ENCODE data around the gene BBS2. TPM values are rescaled to one million over a fixed set of nuclear protein-coding genes. Genes with fewer than 3 reads are reported as not detected.

Gene BBS2
- total RNA-seq, 1 donor from 2014 or later = 25.5 TPM

DNA sequence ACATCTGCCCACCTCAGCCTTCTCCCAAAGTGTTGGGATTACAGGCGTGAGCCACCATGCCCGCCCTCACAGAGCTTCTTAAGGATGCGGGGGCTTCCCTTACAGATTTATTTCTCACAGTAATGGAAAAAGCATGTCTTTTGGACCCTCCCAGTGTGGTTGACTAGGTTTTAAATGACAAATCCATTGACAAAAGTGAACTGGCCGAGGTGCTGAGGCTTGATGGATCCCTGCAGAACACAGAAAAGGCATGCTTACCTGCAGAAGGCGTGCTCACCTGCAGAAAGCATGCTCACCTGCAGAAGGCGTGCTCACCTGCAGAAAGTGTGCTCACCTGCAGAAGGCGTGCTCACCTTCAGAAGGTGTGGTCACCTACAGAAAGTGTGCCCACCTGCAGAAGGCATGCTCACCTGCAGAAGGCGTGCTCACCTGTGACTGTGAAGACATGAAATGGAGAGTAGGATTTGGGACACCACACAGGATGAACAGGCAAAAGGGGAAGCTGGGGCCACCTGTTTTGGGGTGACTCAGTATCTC is 15.1 kb upstream of the BBS2 start:
- H3K27me3 Mint-ChIP-seq = peaks cover 32% of the 10 kb centered on the region
- H3K27ac Mint-ChIP-seq = no peak overlapping the region
- no peak overlapping the region for H3K4me3 Mint-ChIP-seq
- no peaks in the 10 kb centered on the region for H3K4me1 Mint-ChIP-seq
- TF ChIP-seq CTCF (IDR thresholded peaks at IDR 0.05) = no peak
- no peaks in the 10 kb centered on the region for H3K36me3 Mint-ChIP-seq (ENCODE audit: low read depth)
- CTCF ChIA-PET = no interaction called here
- no peaks in the 10 kb centered on the region for H3K9me3 Mint-ChIP-seq
- POLR2A ChIA-PET = no interaction called here
- intact Hi-C loops (cut with micrococcal nuclease) = no loop called here
- no peak for ATAC-seq (ENCODE audit: low read depth)
- DNase-seq = no peak

DNA sequence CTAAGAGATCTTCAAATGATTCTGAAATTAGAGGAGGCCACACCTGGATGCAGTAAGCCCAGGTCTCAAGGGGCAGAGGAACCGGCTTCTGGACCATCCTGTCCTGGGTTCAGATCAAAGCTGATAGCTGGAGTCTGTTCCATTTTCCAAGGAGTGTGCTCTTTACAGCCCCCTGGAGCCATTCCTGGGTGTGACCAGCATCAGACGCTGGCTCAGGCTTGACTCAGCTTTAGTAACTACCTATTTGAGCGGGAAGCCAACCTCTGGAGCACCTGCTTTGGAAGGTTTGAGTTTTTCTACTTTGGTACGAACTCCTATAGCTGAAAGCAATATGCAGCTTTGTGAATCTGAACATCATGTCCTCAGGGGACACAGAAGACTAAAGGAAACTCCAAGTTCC is 12.9 kb upstream of the BBS2 start:
- Mint-ChIP-seq H3K27ac (no peak overlapping the region), H3K4me1 (no peaks in the 10 kb centered on the region), H3K36me3 (ENCODE audit: low read depth) (no peaks in the 10 kb centered on the region), H3K27me3 (peaks cover 34% of the 10 kb centered on the region), H3K9me3 (no peaks in the 10 kb centered on the region), H3K4me3 (no peak overlapping the region)
- TF ChIP-seq CTCF (IDR thresholded peaks at IDR 0.05) = no peak
- intact Hi-C loops (cut with micrococcal nuclease) = no loop called here
- ATAC-seq (ENCODE audit: low read depth) = no peak
- CTCF ChIA-PET = no interaction called here
- DNase-seq = no peak
- POLR2A ChIA-PET = no interaction called here

- Mint-ChIP-seq H3K4me1 (no peaks in the 10 kb centered on the region), H3K27me3 (peaks cover 38% of the 10 kb centered on the region), H3K36me3 (ENCODE audit: low read depth) (no peaks in the 10 kb centered on the region), H3K4me3 (no peak overlapping the region), H3K9me3 (no peaks in the 10 kb centered on the region), H3K27ac (no peak overlapping the region)
- intact Hi-C loops (cut with micrococcal nuclease) = no loop called here
- TF ChIP-seq CTCF (IDR thresholded peaks at IDR 0.05) = no peak
- POLR2A ChIA-PET = no interaction called here
- ATAC-seq (ENCODE audit: low read depth) (no peak), DNase-seq (no peak)
- CTCF ChIA-PET = no interaction called here
These were observed 11.0 kb upstream of the BBS2 start for GRCh38 chr16:56530872-56531271.

- Mint-ChIP-seq H3K4me3 (no peak overlapping the region), H3K4me1 (peaks cover 5% of the 10 kb centered on the region), H3K27me3 (peaks cover 19% of the 10 kb centered on the region), H3K9me3 (no peaks in the 10 kb centered on the region), H3K27ac (no peak overlapping the region), H3K36me3 (ENCODE audit: low read depth) (no peaks in the 10 kb centered on the region)
- TF ChIP-seq CTCF (IDR thresholded peaks at IDR 0.05) = no peak
- ChIA-PET POLR2A (no interaction called here), CTCF (no interaction called here)
- intact Hi-C loops (cut with micrococcal nuclease) = no loop called here
- no peak for ATAC-seq (ENCODE audit: low read depth)
- no peak for DNase-seq
These were observed 5.4 kb upstream of the BBS2 start for GRCh38 chr16:56525236-56525635.

GRCh38 chr16:56520251-56520577 is 390 bp upstream of the BBS2 start:
- no peaks in the 10 kb centered on the region for H3K9me3 Mint-ChIP-seq
- ATAC-seq (ENCODE audit: low read depth) (no peak), DNase-seq (no peak)
- peaks cover 20% of the 10 kb centered on the region for H3K4me1 Mint-ChIP-seq
- peak overlapping the region; percentile 87 for H3K4me3 Mint-ChIP-seq
- CTCF ChIA-PET = no interaction called here
- H3K27me3 Mint-ChIP-seq = no peaks in the 10 kb centered on the region
- peak overlapping the region; percentile 87 for H3K27ac Mint-ChIP-seq
- intact Hi-C loops (cut with micrococcal nuclease) = loop anchor here (1.0 kb wide), 2 partner anchors 88 to 210 kb away; partner anchors contain the start of genes MT2A and NUP93
- H3K36me3 Mint-ChIP-seq (ENCODE audit: low read depth) = no peaks in the 10 kb centered on the region
- POLR2A ChIA-PET = interaction anchor here (0.7 kb wide), 1 partner anchor 179 kb away, joined by 3 read pairs; no protein-coding TSS in a partner anchor
- TF ChIP-seq CTCF (IDR thresholded peaks at IDR 0.05) = no peak
